GM23338 (cell line): Measurements from ENCODE around the gene KCNMB2.

Experiments
- CREB1 ChIP-seq: fragments of 250-450 bp; sonication (Bioruptor Pico); IDR thresholded peaks from 2 replicates; pipeline ENCODE4 v1.5.0; 2020; ENCODE audit warnings: low read depth, mild to moderate bottlenecking, moderate library complexity
- CTCF ChIP-seq, 2 experiments: fragments of 200-600 bp in 1 of 2; sonication (generic) in 1 of 2; conservative IDR thresholded peaks; 2 replicates each; pipeline versions ENCODE4 v1.5.1 to v1.6.1; 2016 to 2017; ENCODE audit warnings: antibody characterized with exemption in 2 of 2, low read depth in 2 of 2, mild to moderate bottlenecking in 2 of 2, moderate library complexity in 1 of 2
- EZH2 ChIP-seq: fragments of 200-600 bp; sonication (generic); IDR thresholded peaks from one replicate; pipeline ENCODE4 v1.8.0; 2017; ENCODE audit warnings: antibody characterized with exemption, mild to moderate bottlenecking, low read depth; ENCODE audit not compliant: unreplicated experiment
- EZH2phosphoT487 ChIP-seq: fragments of 200-600 bp; sonication (generic); IDR thresholded peaks from one replicate; pipeline ENCODE4 v1.8.1; 2018; ENCODE audit warnings: antibody characterized with exemption; ENCODE audit not compliant: unreplicated experiment
- JUNB ChIP-seq: IDR thresholded peaks from one replicate; pipeline ENCODE4 v1.6.1; 2016; ENCODE audit warnings: antibody characterized with exemption; ENCODE audit not compliant: unreplicated experiment
- NANOG ChIP-seq: IDR thresholded peaks from 2 replicates; pipeline ENCODE4 v1.6.1; 2016; ENCODE audit warnings: antibody characterized with exemption, borderline replicate concordance
- POLR2AphosphoS5 ChIP-seq: IDR thresholded peaks from 2 replicates; pipeline ENCODE4 v1.6.1; 2016; ENCODE audit warnings: antibody characterized with exemption, low read depth
- REST ChIP-seq: IDR thresholded peaks from one replicate; pipeline ENCODE4 v1.6.1; 2018; ENCODE audit warnings: antibody characterized with exemption; ENCODE audit not compliant: unreplicated experiment
- ZNF114 ChIP-seq: fragments of 250-450 bp; sonication (Bioruptor Pico); IDR thresholded peaks from 2 replicates; pipeline ENCODE4 v1.5.0; 2020; ENCODE audit warnings: mild to moderate bottlenecking, moderate library complexity
- ZNF331 ChIP-seq: fragments of 250-450 bp; sonication (Bioruptor Pico); IDR thresholded peaks from 2 replicates; pipeline ENCODE4 v1.5.0; 2020; ENCODE audit warnings: low read depth, mild to moderate bottlenecking, moderate library complexity
- TF ChIP-seq, protein P1 (sequence below): IDR thresholded peaks from 2 replicates; pipeline ENCODE4 v1.6.1; 2016; ENCODE audit warnings: antibody characterized with exemption

DNA sequence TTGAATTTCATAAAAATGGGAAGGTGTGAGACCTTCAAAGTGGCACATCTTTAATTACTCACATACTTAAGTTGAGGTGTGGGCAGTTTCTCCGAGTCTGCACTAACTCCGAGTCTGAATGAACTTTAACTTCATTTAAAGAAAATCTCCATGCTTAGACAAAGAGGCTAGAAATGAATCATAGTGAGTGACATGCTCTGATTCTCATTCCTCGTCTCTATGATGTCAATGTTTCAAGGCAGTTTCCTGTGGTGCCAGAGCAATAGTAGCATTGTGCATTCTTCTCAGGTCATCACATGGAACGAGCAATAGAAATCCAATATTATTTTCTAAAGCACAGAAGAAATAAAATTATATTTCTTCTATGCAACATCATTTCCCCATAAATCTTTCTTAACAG, 224.8 kb downstream of the KCNMB2 start:
- TF ChIP-seq CREB1 (CRISPR knock-in tag) (no peak), CTCF (conservative IDR thresholded peaks at IDR 0.05; ENCODE audit: low read depth in 2 of 2) (no peak), EZH2 (no peak), EZH2phosphoT487 (no peak), REST (no peak), POLR2AphosphoS5 (no peak), NANOG (no peak), JUNB (no peak), ZNF331 (CRISPR knock-in tag) (no peak), ZNF114 (CRISPR knock-in tag) (no peak)
- TF ChIP-seq, protein P1, sequence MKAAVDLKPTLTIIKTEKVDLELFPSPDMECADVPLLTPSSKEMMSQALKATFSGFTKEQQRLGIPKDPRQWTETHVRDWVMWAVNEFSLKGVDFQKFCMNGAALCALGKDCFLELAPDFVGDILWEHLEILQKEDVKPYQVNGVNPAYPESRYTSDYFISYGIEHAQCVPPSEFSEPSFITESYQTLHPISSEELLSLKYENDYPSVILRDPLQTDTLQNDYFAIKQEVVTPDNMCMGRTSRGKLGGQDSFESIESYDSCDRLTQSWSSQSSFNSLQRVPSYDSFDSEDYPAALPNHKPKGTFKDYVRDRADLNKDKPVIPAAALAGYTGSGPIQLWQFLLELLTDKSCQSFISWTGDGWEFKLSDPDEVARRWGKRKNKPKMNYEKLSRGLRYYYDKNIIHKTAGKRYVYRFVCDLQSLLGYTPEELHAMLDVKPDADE: no peak
